NT2/D1 (cell line): ENCODE results near the gene HOXA9.
A peak's percentile ranks its signal among the peaks of the same experiment; 100 is the strongest.

Source experiments
- SUZ12 ChIP-seq: IDR thresholded peaks from 2 replicates; pipeline ENCODE4 v1.6.1; 2011; ENCODE audit not compliant: insufficient read length, insufficient read depth; ENCODE audit errors: extremely low read depth
- YY1 ChIP-seq: IDR thresholded peaks from 2 replicates; pipeline ENCODE4 v1.6.1; 2011; ENCODE audit not compliant: insufficient read length, insufficient read depth
- ZNF274 ChIP-seq: IDR thresholded peaks from 2 replicates; pipeline ENCODE4 v1.6.1; 2011; ENCODE audit warnings: mild to moderate bottlenecking, low read depth, low read length

- TF ChIP-seq SUZ12, result peak; percentile 8
- TF ChIP-seq YY1, result no peak
- no peak for TF ChIP-seq ZNF274
Measured at GRCh38 chr7:27210441-27211083, 45.2 kb upstream of the HOXA9 start.
